GM12875 (cell line): ENCODE data around the gene UBASH3B.

Source experiments
- H3K4me3 ChIP-seq: one replicate; pipeline ENCODE4 v1.5.1; 2011; ENCODE audit warnings: low read depth, low read length, control low read depth
- CTCF ChIP-seq: IDR thresholded peaks from 2 replicates; pipeline ENCODE4 v1.5.1; 2011; ENCODE audit warnings: low read depth, mild to moderate bottlenecking, control low read depth, inconsistent platforms, low read length, moderate library complexity, borderline replicate concordance; ENCODE audit not compliant: insufficient read depth

UBASH3B gene

GRCh38 chr11:122754028-122754427 lies 98.5 kb downstream of the UBASH3B start:
- H3K4me3 ChIP-seq, result no peak overlapping the region
- TF ChIP-seq CTCF, result no peak

GRCh38 chr11:122754553-122755322 lies 99.2 kb downstream of the UBASH3B start:
- H3K4me3 ChIP-seq, result no peak overlapping the region
- peak; percentile 59; the same call in 1 of the 2 replicates for TF ChIP-seq CTCF

GRCh38 chr11:122755409-122755808 lies 99.9 kb downstream of the UBASH3B start:
- H3K4me3 ChIP-seq, result no peak overlapping the region
- TF ChIP-seq CTCF, result no peak

GRCh38 chr11:122755941-122756340 lies 100.4 kb downstream of the UBASH3B start:
- no peak overlapping the region for H3K4me3 ChIP-seq
- TF ChIP-seq CTCF, result no peak

GRCh38 chr11:122756417-122756816 lies 100.9 kb downstream of the UBASH3B start:
- H3K4me3 ChIP-seq, result no peak overlapping the region
- peak; percentile 65 for TF ChIP-seq CTCF

- no peak for TF ChIP-seq CTCF
- H3K4me3 ChIP-seq, result no peak overlapping the region
Measured at GRCh38 chr11:122757201-122757600, 101.7 kb downstream of the UBASH3B start.

GRCh38 chr11:122758339-122758738 lies 102.8 kb downstream of the UBASH3B start:
- TF ChIP-seq CTCF, result no peak
- no peak overlapping the region for H3K4me3 ChIP-seq
